Measurements from ENCODE around the gene CNPY2.
"Not testable (repeated sequence)": the region's sequence is repeated elsewhere in the genome, so short reads cannot be mapped to it uniquely, and the experiment has no call there.

The CNPY2 gene

DNA sequence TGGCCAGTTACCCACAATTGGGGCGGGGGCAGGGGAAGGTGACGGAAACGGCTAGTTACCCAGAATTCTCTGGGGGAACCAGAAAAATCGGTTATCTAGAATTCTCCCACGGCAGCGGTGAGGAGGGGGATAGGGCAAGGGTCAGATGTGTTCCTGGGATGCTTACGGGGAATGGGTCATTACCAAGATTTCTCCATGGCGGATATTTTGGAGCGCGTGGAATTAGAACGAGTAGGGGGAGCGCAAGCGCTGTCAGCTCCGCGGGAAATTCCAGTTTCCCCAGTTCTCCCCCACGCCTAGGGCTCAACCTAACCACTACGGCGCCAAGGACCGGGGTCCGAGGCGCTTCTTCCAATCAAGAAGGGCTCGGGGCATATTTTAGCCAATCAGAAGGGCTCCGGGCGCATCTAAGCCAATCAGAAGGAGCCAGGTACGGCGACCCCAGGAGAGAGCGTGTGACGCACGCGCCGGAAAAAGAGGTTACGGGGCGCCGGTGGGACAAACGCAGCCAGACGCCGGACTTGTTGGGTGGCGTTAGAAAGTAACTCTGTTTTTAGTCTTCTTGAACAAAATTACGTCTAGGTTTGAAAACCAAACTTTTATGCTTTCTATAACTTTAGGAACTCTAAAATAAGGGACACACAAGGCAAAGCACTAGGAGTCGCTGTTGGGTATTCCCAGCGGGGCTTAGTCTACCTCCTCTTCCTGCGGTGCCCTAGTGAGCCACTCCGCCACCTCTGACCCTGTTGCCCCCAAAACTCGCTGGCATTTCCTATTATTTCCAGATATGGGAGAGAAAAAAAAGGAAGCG lies 18.1 kb upstream of the CNPY2 start, which contains the start of gene PAN2:
TSS of gene PAN2 (minus strand) at position 322 of the 811 bp plus-strand sequence. CDS start 906 bp downstream, outside the sequence.
- peak; percentile 92 for DNase-seq

DNA sequence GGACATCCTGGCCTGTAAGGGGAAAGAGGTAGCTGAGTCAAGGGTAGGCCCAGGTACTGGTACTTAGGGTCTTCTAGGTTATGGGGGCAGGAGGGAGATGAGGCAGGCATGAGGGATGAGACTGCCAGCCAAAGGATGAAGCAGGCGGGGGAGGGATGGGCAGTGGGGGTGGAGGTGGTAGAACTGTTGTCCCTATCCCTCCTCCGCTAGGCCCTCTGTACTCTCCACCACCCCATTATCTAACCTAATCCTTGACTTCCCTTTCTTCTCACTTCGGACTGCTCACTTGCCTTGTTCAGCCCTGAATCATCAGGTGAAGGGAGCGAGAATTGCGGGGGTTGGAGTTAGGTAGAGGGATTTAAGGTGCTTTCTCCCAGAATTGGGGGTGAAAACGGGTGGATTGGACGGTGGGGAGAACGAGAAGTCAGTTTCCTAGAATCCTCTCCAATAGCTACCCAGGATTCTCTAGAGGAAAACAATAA lies 17.4 kb upstream of the CNPY2 start:
- DNase-seq: no peak

DNA sequence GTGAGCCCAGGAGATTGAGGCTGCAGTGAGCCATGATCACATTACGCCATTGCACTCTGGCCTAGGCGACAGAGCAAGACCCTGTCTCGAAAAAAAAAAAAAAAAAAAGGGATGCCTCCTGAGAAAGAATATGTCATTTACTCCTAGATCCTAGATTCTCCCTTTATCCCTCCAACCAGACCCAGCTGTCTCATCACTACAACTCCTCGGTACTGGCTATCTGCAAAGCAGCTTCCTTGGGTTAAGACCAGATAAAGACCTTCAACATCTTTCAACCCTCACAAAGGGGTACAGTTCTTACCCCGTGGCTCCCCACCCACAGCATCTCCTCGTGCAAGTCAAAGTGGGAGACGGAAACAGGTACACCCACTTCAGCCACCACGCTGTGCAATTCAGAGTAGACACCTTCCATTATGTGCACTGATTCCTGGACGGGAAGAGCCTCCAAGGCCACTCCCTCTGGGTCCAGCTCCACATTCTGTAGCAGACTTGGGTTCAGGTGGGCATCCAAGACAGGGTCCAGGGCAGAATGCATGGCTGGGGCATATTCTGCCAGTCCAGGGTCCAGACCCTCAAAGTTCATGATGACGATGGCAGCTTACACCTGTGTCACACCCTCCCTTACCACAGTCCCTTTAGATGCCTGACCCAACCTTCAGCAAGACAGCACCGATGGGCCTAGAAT lies 16.9 kb upstream of the CNPY2 start:
- no peak for DNase-seq

DNA sequence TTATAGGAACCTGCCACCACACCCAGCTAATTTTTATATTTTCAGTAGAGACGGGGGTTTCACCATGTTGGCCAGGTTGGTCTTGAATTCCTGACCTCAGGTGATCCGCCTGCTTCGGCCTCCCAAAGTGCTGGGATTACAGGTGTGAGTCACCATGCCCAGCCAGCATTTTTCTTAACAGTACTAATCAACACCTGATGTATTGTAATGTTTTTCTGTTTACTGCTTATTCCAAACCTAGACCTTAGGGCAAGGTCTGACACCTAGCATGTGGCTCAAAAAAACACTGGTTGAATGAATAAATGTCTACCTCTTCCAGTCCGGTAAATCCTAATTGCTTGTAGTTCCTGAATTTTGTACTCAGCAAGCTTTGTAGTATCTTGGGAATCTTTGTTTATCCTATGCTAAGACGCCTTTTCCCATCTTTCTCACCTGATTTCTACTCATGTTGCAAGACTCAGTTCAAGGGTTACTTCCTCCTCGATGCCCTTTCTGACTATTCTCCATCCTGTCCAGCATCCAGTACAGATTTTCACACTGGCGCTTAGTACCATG lies 15.2 kb upstream of the CNPY2 start:
- DNase-seq: no peak

DNA sequence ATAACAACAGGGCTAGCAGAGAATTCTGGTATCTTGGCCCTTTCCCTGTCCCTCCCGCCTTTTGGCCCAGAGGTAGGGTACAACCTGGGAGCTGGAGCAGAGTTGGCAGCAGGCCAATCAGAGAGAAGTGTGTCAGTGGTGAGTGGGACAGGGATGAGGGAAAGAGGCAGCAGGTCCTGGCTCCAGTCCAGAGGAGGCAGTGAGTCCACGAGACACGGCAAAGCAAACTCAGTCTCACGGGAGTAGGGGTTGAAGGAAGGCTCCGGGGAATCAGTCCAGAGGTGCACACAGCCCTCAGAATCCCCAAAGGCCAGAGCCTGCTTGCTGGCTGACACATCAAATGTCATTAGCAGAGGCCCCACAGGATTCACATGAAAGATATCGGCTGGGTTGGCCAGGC lies 10.7 kb upstream of the CNPY2 start:
- DNase-seq: no peak

DNA sequence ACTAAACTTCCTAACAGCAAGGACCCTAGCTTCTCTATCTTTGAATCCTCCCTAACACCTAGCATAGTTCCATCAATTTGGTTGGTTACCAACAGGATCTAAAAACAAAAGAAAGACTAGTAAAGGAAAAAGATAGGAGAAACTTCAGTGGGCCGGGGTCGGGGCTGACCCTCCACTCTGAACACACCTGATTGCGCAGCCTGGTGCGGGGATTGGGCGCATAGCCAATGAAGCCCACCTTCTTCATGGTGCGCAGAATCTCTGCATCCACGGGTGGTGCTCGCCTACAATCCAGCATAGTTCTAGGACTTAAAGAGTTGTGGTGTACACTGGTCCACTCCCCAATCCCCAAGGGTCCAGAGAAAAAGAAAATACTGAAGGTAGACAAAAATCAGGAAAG lies 10.3 kb upstream of the CNPY2 start:
- no peak for DNase-seq

DNA sequence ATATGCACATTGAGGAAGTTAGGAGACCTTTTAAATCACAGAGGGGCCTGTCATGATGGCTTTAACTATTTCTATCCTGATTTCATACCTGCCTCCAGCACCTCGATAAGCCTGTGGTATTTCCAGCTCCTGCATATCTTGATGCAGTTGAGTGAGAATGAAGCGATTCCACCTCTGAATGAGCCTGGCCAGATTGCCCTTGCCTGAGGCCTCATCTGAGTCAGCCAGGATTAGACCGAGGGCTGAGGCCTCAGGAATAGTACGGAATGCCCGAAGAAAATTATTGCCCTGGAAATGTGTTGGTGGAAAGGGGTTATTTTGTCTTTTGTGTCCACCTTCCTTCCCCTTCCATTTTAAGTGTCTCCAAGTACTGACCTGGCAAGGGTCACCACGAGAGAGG lies 8.4 kb upstream of the CNPY2 start:
- no peak for DNase-seq

DNA sequence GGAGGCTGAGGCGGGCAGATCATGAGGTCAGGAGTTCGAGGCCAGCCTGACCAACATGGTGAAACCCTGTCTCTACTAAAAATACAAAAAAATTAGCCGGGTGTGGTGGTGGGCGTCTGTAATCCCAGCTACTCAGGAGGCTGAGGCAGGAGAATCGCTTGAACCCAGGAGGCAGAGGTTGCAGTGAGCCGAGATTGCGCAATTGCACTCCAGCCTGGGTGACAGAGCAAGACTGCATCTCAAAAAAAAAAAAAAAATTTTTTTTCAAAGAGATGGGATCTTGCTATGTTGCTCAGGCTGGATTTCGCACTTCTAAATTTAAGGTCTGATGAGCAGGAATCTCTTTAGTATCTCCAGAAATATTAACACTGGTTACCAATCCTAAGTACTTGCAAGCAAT lies 5.8 kb upstream of the CNPY2 start:
- not testable (repeated sequence) for DNase-seq

DNA sequence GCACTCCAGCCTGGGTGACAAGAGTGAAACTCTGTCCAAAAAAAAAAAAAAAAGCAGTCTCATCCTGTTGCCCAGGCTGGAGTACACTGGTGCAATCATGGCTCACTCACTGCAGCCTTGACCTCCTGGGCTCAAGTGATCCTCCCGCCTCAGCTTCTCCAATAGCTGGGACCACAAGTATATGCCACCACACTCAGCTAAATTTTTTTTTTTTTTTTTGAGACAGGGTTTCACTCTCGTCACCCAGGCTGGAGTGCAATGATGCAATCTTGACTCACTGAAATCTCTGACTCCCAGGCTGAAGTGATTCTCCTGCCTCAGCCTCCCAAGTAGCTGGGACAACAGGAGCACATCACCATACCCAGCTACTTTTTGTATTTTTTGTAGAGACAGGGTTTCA lies 5.2 kb upstream of the CNPY2 start:
- DNase-seq: no peak

DNA sequence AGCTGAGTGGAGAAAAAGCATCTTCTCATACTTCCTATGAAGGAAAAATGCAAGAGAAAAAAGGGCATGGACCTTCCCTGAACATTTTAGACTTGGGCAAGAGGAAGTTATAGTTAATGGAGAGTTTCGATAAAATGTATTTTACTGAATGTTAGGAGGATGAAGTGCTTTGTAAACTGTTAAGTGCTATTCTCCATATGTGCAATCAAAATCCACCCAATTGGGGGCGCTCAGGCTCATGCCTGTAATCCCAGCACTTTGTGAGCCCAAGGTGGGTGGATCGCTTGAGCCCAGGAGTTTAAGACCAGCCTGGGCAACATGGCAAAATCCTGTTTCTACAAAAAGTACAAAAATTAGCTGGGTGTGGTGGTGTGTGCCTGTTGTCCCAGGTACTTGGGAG lies 1.9 kb upstream of the CNPY2 start:
- no peak for DNase-seq

DNA sequence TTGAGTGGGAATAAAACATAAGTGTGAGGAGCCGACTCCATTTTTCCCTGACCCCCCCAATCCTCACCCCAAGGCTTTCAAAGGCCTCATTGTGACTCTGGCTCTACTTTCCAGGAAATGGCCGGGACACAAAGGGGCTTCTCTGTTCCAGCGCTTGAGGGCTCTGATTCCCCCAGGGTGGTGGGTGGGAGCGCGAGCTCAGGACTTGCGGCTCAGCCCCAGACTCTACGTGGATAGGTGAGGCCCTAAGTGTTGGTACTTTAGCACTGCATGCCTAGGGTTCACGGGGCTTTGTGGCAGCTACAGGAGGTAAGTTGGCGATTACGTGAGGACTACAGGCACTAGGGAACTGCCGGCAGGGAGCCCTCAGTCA lies 553 bp downstream of the CNPY2 start:
- DNase-seq: no peak

DNA sequence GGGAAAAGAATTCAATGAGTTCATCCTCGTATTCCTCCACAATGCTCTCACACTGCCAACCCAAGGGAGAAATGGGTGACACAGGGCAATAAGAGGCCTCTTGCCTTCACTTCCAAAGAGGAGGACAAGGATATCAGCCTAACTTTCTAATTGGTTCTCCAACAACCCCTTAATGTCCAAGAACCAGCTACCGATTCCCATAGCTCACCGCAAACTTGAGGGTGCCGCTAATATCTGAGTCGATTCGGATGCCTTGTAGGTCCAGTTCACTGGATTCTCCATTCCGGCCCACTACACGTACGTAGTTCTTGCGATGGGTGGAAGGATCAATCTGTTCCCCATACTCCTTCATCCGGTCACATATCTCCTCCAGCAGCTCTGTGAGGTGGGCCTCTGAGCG lies 4.8 kb downstream of the CNPY2 start:
- no peak for DNase-seq

DNA sequence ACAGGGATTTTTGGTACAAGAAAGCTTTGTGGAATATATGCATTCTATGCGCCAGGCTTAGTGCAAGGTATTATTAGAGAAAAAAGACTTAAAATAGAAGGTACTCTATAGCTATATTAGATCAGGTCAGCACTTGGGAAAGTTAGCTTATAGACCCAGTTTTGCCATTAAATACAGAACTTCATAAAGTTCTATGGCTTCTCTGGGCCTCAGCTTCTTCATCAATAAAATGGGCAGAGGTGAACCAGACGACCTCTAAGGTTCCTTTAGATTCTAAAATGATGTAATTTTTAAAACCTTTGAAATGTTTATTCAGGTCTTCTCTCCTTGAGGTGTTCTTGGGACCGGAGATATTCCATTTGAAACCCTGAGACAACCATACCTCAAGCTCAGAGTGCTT lies 7.1 kb downstream of the CNPY2 start:
- no peak for DNase-seq

DNA sequence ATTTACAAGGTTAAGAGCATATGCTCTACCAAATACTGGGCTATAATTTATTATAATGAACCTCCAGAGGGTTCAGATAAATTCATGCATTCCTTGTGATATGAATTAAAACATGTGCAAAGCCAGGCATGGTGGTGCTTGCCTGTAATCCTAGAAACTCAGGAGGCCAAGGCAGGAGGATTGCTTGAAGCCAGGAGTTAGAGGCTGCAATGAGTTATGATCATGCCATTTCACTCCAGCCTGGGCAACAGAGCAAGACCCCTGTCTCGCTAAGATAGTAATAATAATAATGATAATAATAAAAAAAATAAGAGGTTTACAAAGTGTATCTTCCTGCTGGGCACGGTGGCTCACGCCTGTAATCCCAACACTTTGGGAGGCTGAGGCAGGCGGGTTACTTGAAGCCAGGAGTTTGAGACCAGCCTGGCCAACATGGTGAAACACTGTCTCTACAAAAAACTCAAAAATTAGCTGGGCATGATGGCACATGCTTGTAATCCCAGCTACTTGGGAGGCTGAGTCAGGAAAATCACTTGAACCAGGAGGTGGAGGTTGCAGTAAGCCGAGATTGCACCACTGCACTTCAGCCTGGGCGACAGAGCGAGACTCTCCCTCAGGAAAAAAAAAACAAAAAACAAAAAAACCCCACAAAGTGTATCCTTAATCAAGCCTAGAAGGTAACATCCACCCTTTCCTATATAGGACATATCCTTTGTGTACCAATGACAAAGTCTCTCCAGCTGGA lies 8.4 kb downstream of the CNPY2 start:
- no peak for DNase-seq

DNA sequence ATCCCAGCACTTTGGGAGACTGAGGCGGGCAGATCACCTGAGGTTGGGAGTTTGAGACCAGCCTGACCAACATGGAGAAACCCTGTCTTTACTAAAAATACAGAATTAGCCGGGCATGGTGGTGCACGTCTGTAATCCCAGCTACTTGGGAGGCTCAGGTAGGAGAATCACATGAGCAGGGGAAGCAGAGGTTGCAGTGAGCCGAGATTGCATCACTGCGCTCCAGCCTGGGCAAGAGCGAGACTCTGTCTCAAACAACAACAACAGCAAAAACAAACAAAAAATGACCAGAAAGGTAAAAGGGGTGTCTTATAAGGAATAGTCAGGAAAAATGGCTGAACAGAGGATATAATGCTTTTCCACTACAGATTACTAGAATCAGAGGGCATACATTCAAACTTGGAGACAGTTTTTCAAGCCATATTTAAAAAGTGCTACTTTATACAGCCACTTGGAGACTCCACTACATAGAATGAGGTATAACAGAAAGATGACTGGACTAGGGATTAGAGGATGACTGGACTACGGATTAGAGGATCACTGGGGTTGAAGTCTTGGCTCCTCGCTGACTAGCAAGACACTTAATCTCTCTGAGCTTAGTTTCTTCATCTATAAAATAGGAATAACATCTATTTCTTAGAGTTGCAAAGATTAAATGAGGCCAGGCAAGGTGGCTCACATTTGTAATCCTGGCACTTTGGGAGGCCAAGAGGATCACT lies 10.8 kb downstream of the CNPY2 start:
- DNase-seq: no peak

DNA sequence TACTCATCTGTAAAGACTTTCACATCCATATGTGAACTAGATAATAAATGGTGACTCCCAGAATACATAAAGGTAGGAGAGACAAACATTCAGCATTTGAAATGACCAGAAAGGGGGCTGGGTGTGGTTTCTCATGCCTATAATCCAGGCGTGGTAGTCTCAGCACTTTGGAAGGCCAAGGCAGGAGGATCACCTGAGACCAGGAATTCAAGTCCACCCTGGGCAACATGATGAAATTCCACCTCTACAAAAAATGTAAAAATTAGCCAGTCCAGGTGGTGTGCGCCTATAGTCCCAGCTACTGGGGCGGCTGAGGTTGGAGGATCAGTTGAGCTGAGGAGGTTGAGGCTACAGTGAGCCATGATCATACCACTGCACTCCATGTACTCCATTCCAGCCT lies 11.5 kb downstream of the CNPY2 start:
- DNase-seq: no peak

DNA sequence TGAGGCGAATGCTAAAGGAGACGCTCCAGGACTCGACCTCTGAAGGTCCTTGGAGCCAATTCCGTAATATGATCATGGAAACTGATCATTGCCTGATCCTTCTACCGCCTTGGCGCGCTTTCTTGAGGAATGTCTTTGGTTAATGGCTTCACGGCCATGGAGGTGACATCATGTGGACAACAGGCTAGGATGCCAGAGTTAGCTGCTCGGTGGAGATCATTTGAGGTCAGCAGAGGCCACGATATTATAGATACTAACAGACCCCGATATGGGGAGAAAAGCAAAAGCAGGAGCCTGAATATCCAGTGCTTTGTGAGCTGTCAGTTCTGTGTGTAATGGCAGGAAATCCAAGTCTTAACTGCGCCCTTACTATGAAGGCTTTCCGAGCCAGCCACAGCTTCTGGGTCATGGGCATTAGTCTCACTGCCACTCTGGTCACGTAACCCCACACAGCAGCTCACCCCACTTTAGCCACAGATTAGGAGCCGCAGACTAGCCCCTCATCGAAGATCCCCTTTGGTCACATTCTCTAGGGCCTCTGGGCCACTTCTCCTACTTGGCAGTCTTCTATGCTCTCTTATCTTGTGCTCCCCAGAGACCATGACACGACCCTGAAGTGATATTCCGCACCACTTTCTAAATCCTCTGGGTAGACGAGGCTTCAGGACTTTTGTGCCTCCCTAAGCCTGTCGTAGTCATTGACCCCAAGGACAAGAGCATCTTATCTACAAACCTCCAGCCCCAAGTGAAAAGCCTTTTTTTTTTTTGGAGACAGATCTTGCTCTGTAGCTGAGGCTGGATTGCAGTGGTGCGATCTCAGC lies 14.9 kb downstream of the CNPY2 start:
- DNase-seq: no peak

DNA sequence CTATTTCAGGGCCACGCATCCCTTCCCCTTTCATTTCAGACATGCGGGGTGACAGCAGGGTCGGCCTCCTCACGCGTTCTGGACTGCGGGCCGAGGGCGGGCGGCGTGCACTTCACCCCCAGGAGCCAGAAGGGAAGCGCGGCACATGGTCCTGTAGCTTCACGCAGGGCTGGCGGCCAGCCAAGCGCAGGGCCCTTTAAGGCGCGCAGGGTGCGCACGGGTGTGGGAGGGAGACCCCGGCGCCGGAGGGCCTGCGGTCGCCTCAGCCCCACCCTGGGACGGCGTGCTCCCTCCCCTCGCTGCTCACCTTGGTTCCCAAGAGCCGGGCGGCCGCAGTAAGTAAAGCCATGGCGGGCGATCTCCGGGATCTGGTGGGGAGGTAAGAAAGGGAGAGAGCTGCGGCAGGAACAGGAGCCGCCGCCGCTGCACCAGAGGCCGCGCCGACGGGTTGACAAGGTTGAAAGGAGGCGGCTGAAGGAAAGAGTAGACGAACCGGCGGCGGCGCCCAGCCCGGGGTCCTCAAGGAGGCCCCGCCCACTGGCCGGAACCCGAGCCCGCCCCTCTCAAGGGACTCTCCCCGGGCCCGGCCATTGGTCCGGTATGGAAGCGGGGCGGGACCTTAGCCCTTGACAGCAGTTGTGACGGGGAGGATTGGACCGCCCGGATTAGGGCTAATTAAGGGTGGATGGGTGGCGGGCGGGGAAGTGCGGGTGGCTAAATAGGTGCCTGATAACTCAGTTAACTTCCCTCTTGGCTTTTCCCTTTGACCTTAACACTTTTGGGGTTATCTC lies 15.7 kb downstream of the CNPY2 start, which contains the start of gene CS:
TSS of gene CS (minus strand) at position 478 of the 791 bp plus-strand sequence. CDS start at position 349, 129 bp downstream.
- peak; percentile 91 for DNase-seq

DNA sequence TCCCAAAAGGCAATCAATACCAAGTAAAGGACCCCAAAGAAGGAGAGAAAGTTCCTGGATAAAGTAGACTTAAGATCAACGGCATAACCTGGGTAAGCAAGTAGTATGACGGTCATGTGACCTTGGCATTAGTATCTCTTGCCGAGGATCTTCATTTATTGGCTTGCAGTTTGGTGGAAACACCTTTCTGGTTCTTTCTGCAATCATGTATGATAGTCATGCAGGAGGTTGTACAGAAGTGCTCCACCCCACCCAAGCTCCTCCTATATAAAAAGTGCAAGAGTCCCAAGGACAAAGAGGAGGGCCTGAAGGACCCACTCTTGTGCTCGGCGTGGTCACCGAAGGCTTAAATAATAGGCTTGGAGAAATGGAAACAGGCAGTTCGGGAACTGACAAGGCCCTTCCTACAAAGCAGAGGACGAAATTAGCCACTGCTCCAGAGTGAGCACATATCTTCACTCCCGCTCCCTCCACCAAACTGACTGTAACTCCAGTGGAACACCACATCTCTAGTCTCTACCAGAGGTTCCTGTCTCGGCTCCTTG lies 16.4 kb downstream of the CNPY2 start:
- no peak for DNase-seq

DNA sequence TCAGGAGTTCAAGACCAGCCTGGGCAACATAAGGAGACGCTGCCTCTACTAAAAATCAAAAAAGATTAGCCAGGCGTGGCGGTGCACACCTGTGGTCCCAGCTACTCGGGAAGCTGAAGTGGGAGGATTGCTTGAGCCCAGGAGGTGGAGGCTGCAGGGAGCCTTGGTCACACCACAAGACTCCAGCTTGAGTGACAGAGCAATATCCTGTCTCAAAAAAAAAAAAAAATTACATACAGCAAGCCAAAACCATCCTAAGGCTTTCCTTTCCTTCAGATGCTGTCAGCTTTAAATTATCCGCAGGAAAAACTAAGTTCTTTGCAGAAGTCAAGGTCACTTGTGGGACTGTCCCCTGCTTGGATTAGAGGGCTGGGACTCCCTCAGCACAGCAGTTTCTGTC lies 17.0 kb downstream of the CNPY2 start:
- no peak for DNase-seq

Data from NCI-H1694 treated with DMSO at 0.1 percent for 48 hours (cell line).